NCI-H510A treated with DMSO at 0.1 percent for 48 hours (cell line): ENCODE data around the gene GSTM3.
"Not testable (repeated sequence)": the region's sequence is repeated elsewhere in the genome, so short reads cannot be mapped to it uniquely, and the experiment has no call there.

Source experiments
- DNase-seq: peaks from one replicate; lab custom pipeline; 2025; lab: John Stamatoyannopoulos, UW

Gene GSTM3

GRCh38 chr1:109762039-109762585, 21.3 kb upstream of the GSTM3 start:
- no peak for DNase-seq

GRCh38 chr1:109761227-109762038, 20.6 kb upstream of the GSTM3 start:
- DNase-seq, result no peak

- no peak for DNase-seq
Observed at GRCh38 chr1:109760581-109761226, 19.9 kb upstream of the GSTM3 start.

- DNase-seq, result no peak
Observed at GRCh38 chr1:109759513-109760334, 18.9 kb upstream of the GSTM3 start.

- DNase-seq, result no peak
Observed at GRCh38 chr1:109757936-109758786, 17.3 kb upstream of the GSTM3 start.

GRCh38 chr1:109756848-109757521, 16.1 kb upstream of the GSTM3 start:
- no peak for DNase-seq

GRCh38 chr1:109756325-109756724, 15.5 kb upstream of the GSTM3 start:
- not testable (repeated sequence) for DNase-seq

- DNase-seq, result no peak
Observed at GRCh38 chr1:109754738-109755137, 13.9 kb upstream of the GSTM3 start.

- DNase-seq, result no peak
Observed at GRCh38 chr1:109751531-109752260, 10.9 kb upstream of the GSTM3 start.

GRCh38 chr1:109750920-109751319, 10.1 kb upstream of the GSTM3 start:
- DNase-seq, result no peak

GRCh38 chr1:109750241-109750882, 9.5 kb upstream of the GSTM3 start:
- no peak for DNase-seq

GRCh38 chr1:109749221-109749620, 8.4 kb upstream of the GSTM3 start:
- no peak for DNase-seq

- DNase-seq, result not testable (repeated sequence)
Observed at GRCh38 chr1:109748311-109748710, 7.5 kb upstream of the GSTM3 start.

- DNase-seq, result peak; percentile 70
Observed at GRCh38 chr1:109739738-109740614, 862 bp downstream of the GSTM3 start.

GRCh38 chr1:109733236-109733870, 7.5 kb downstream of the GSTM3 start:
- peak; percentile 70 for DNase-seq

GRCh38 chr1:109732390-109732881, 8.4 kb downstream of the GSTM3 start:
- peak; percentile 43 for DNase-seq

- no peak for DNase-seq
Observed at GRCh38 chr1:109730666-109731065, 10.2 kb downstream of the GSTM3 start.

GRCh38 chr1:109728870-109729269, 12.0 kb downstream of the GSTM3 start:
- DNase-seq, result no peak
